ENCODE measurements around the gene H1-8.

Gene H1-8

DNA sequence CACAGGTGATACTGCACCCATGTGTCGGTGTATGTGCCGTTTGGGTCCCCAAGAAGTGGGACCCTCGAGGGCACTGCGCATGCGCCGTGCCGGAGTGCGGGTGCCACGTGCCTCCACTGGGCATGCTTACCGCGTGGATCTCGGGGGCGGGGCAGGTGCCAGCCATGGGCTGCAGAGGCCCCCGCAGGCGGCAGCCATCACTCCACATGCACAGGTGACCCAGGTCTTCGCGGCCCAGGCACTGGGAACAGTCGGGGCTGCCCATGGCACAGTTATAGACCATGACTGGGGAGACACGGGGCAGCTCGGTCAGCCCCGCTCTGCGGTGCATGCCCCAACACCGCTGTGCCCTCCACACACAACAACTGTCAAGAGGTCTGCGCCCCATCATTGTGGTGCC is 31.2 kb downstream of the H1-8 start:
- DNase-seq = no peak

DNA sequence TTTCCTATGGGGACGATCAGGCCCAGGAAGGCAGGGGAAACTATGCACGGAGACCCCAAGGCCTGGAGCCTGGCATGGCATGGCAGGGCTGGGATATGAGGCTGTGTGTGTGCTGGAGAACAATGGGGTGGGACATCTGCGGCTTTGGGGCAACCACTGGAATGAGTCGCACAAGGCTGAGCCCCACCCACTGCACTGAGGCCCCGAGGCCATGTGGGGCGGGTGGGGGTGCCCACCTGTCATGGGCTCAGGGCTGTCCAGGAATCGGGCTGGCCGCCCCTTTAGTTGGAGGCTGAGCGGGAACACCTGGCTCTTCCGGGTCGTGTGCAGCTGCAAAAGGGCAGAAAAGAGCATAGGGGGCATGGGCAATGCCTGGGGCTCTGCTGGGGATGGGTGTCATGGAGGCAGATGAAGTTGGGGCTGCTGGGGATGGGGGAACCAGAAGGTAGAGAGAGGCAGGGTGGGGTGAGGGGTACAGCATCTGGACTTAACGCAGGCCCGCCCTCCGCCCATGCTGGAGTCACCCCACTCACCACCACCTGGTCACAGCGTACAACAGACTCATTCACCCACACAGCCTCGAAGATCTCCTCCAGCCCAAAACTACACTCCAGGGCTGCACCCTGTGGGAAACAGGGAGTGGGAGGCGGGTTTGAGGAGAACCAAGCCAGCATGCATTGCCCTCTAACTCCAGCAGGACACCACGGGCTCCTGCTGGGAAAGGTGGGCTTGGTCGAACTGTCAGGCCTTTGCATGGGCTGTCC is 32.4 kb downstream of the H1-8 start:
- no peak for DNase-seq

DNA sequence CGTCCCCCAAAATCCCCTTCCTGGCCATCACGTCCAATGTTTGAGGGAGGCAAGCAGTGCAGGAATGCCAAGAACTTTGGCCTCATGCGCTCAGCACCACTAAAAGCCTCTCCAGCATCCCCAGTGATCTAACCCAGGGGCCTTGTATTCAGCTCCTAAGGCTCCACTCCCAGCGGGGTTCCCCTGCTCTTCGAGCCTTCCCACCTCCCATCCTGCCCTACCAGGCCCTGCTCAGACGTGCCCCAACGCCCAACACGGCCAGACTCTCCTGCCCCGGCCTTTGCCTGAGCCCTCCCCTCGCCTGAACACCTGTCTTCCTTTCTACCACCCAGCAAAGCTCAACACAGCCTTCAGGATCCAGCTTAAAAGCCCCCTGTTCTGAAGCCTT is 33.0 kb downstream of the H1-8 start:
- no peak for DNase-seq

DNA sequence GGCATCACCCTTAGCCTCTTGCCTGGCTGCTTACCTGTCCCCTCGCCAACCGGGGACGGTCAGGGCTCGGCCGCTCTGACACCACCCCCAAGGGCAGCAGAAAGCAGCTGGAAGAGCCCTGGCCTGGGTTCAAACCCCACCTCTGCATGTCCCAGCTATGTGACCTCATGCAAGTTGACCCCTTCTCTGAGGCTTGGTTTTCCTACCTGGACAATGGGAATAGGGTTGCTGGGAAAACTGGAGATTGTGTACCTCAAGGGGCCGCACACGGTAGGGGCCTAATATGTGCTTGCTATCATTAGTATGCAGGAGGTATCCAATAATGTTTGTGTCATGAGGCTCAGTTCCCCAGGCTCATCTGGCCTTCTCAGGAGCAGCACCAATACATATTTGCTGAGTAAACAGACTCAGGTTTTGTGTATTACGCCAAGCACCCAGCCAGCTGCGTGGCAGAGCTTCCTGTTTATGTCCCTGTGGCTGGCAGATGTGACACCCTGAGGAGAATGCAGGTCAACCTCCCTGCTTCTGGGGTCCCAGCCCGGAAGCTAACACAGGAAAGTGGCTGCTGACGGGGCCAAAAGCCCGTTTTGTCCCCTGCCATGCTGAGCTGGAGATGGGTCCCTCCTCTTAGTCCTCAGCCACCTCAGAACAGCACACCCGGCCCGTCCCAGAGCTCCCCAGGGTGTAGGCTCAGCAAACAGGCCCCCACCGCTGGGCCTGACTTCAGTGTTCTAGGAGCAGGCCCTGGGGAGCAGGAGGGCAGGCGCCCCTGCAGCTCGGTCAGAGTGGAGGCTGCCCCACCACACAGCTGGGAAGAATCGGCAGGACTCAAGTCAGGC is 33.8 kb downstream of the H1-8 start:
- DNase-seq = no peak

DNA sequence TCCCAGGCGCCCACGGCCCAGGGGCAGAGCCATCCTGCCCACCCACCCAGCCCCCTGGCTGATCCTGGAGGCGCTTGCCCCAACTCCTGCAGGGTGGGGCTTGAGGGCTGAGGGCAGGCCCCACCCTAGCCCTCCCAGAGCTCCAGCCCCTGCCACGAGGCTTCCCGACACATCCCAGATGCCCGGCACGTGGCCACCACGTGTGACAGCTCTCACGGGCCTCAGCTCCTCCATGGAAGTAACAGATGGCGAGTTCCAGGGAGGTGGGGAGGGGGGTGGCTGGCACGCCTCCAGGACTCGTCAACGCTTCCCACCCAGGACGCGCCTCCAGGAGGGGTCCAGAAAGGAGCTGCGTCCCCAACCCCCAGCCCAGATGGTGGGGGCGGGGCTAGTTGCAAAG is 34.4 kb downstream of the H1-8 start:
- peak; percentile 33 for DNase-seq

DNA sequence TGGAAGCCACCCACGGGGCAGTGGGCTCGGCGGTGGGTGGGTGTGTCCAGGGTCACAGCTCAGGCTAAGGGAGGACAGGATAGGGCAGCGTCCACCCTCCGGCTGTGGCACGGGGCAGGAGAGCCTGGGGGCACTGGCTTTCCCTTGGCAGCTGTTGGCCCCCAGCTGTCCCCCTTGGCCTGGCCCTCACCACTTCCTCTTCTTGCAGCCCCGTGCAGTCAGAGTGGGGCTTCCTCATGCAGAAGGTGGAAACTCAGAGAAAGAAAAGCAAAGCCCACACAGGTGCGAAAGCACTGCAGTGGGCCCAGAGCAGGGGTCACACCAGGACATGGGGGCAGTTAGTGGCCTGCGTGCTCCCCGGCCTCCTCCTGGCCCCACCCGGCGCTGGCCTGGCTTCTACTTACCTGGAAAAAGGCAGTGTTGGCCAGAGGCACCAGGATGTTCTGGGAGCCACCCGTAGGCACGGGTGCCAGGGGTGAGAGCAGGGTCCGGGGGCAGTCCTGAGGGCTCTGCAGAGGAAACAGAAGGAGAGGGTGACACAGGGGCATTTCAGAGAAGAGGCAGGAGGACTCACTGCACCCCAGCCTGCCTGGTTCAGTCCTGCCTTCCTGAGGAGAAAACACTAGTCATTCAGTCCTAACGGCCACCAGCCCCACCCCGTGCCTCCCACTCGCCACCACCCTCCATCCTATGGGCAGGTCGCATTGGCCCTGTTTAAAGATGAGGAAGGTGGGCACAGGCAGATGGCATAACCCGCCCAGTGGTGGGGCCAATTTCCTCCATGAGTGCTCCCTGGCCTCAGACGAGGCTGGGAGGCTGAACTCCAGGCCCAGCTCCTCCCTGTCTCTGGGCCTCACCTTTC is 35.2 kb downstream of the H1-8 start:
- no peak for DNase-seq

DNA sequence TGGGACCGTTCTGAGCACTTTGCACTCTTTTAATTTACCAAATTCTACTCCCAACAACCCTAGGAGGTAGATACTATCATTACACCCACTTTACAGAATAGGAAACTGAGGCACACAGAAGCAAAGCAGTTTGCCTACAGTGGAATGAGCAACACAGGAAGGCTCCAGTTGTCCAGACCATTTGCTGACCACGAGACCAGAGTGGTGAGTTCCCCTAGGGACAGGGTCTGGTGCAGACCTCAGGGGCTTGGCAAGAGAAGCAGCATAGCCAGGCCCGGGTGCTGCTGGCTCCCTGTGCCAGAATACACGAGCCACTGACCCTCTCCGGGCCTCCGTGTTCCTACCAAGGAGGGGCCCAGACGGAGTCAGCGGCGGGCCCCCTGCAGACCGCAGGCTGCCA is 37.0 kb downstream of the H1-8 start:
- no peak for DNase-seq

DNA sequence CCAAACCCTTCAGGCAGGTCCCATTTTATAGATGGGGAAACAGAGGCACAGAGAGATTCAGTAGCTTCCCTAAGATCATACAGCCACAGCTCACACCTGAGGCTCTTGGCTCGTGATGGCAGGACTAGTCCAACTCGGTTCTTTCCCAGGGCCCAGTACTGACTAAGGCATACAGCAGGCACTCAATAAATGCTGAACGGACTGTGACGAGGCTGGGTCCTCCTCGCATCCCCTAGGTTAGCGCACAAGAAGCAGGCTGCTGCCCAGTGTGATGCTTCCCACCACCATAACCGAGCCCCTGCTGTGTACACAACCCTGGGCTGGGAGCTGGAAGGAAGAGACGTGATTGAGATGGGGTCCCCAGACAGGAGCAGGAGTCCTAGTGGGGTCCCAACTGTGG is 38.6 kb downstream of the H1-8 start:
- DNase-seq = no peak

DNA sequence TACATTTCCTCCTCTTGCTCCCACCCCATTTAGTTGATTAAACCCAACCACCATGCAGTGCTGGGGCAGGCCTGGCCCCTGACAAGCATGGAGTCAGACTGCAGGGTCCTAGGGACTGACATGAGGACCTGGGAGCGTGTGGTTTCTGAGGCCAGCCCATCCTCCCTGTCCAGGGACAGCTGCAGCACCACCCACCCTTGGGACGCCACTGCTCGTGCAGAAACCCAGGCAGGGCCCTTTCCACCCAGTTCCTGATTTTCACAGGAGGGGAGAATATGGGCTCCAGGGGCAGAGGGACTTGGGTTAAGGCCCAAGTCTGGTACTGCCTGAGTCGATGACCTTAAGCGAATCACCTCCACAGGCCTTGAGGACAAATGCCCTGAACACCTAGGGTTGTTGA is 39.8 kb downstream of the H1-8 start:
- no peak for DNase-seq

DNA sequence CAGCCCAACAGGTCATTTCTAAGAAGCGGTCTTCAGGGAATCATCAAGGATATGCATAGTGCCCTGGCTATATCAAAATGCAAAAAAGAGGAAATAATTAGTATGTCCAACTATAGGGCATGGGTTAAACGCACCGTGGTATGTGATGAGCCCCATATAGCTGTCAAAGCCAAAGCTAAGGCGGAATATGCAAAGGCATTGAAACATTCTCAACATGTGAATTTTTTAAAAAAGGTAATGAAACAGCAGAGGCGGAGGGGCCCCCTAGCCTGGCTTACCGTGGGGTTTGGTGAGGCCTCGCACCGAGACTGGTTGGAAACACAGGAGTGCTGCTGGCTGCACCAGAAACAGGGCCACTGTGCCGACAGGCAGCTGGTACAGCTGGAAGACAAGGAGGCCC is 40.3 kb downstream of the H1-8 start:
- no peak for DNase-seq

DNA sequence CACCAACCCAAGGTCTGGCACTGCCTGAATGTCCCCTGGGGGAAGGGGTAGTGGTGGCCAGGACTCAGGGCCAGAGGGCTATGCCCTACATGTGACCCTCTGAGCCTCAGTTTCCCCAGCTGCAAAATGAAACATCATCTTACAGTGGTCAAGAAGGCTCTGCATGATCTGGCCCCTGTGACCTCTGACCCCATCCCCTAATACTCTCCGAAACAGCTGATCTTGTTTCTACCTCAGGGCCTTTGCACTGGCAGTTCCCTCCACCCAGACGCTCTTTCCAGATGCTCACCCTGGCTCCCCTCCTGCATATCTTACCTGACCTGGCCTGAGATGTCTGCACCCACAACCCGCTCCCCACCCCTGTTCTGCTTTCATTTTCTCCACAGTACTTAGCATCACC is 41.7 kb downstream of the H1-8 start:
- DNase-seq = no peak

DNA sequence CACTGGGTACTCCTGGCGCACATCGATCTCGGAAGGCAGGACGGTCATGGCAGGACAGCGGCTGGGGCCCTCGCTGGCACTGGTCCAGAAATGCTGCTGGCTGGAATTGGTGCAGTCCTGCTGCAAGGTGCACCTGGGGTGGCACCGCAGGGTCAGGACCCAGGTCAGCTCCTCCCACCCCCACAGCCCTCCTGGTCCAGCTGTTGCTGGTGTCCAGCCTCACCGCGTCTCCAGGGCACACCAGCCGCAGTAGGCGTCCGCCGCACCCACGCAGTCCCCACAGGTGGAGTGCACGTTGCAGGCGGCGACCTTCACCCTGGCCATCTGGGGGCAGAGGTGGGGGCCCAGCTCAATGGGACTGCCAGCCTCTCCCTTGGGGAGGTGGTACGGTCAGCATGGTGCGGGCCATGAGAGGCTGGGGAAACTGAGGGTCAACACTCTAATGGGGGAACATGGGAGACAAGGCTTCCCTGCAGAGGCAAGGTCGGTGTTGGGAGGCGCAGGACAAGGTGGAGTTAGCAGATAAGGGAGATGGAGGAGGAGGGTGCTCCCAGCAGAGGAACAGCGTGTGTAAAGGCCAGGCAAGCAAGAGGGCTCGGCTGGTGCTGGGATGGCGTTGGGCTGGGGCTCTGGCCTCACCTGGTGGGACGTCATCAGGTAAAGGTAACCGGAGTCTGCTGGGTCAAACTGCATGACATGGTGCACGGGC is 43.1 kb downstream of the H1-8 start:
- no peak for DNase-seq

DNA sequence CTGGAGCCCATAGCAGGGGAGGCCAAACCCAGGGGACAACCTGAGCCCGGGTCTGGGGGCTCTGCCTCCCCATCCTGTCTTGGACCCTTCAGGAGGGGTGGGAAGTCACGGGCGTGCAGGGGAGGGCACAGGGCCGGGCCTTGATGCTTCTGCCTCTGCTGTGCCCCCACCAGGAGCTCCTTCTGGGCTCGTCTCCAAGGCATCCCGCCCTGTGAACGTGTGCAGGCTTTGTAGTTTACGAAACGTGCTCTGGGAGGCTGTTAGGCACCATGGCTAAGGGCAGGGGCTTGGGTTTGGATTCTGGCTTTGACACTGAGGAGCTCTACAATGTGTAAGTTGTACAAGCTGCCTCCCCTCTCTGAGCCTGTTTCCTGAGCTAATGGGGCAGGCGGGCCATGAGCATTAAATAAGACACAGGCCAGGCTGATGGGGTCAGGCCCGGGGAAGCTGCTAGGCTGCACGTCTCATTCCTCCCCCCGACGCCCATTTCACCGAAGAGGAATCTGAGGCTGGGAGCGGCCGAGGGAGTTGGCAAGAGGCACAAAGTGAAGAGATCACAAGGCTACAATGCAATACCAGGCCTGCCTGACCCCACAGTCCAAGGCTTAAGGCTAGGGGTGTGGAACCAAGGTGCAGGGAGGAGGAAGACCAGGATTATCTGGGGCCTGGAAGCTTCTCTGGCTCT is 43.9 kb downstream of the H1-8 start:
- DNase-seq = no peak

DNA sequence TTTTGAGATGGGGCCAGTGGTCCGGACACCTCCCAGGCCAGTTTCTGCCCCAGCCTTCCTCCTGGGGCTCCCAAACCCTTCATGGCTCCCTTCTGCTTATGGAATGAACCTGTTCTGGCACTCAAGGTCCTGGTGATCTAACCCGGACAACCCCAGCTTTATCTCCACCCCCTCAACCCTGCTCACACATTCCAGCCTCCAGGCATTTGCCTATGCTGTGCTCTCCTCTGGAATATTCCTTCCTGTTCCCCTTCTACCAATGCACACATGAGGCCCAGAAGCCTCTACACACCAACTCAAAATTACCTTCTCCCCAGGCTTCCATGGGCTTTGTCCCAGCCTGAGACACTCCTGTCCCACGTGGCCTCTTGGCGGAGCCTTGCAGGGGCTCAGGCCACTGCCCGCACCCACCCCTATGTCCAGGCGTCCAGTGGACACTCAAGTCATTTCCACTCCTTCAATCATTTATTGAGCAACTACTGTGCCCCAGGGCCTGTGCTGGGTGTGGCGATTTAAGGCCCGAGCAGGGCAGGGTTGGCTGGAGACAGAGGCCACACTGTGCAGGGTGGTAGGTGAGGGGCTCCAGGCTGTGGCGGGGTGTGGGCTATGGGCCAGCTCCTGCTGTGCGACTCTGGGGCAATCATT is 44.7 kb downstream of the H1-8 start:
- DNase-seq = no peak

DNA sequence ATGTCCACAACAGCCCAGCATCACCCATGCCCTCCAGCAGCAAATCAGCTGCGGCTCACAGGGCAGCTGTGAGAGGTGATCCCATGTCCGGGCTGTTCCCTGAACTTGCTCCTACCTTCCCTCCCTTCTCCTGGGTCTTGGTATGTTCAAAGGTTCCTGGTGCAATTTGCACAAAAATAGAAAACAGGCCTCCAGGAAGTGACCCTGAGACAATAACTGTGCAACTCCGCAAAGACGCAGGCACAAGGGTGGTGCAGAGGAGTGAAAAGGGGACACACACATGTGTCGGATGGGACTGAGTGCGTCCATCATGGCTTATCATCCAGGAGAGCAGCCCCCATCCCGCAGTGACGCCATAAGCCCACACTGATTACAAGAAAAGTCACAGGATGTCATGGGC is 47.2 kb downstream of the H1-8 start:
- DNase-seq = no peak

DNA sequence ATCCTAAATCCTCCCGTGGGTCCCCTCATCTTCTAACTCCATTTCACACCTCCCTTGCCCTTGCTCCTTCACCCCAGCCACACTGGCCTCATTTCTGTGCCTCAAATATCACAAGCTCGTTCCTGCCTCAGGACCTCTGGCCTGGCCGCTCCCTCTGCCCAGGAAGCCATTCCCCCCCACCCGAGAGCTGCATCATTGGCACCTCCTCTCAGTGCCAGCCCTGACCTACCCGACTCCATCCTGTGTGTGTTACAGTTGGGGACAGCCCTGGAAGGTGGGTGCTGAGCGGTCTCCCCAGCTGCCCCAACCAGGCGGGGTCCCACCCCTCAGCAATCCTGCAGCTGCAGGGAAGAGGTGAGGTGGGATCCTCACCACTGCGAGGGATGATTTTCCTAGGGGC is 49.0 kb downstream of the H1-8 start:
- DNase-seq = no peak

DNA sequence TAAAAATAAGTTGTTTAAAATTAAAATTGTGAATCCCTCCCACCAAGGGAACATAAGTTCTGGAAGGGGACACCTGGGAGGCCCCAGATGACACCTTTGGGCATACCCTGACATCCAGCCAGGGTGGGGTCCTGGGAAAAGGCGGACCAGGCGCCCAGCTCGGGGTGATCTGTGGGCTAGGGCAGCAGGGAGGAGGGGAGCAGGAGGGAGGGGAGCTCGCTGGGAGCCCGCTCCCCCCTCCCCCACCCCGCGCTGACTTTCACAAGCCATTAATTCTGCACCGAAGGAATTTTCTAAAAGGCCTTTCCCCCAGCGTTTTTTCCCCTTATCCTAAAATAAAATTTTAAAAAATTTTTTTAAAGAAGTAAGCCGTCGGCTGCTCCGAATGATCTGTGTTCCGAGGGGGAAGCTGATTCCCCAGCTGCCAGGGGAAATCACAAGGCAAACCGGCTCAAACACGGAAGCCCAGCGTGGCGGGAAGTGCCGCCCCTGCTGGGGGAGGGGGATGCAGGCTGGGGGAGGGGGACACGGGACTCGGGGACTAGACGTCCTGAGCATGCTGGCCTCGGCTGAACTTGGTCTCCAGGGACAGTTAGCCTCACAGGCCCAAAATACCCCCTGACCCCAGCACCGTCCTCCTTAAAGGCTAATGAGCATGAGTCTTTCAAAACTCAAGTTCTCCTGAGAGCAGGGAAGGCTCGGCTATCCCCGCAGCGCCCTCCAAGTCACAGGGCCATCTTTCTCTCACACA is 49.6 kb downstream of the H1-8 start:
- peak; percentile 48 for DNase-seq

DNA sequence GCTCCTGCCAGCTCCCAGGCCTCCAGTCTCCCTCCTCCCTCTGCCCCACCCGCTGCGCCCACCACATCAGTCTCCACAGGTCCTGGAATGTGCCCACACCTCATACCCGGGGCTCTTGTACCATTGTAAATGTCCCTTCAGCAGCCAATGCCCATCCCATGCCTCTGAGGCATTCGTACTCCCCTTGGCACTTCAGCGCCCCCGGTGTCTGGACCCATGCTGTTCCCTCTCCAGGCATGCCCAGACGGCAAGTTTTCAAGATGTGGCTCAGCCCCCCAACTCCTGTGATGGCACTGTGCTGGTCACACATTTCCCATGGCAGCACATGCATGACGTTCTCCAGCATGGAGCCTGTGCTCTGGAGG is 50.2 kb downstream of the H1-8 start:
- DNase-seq = no peak

DNA sequence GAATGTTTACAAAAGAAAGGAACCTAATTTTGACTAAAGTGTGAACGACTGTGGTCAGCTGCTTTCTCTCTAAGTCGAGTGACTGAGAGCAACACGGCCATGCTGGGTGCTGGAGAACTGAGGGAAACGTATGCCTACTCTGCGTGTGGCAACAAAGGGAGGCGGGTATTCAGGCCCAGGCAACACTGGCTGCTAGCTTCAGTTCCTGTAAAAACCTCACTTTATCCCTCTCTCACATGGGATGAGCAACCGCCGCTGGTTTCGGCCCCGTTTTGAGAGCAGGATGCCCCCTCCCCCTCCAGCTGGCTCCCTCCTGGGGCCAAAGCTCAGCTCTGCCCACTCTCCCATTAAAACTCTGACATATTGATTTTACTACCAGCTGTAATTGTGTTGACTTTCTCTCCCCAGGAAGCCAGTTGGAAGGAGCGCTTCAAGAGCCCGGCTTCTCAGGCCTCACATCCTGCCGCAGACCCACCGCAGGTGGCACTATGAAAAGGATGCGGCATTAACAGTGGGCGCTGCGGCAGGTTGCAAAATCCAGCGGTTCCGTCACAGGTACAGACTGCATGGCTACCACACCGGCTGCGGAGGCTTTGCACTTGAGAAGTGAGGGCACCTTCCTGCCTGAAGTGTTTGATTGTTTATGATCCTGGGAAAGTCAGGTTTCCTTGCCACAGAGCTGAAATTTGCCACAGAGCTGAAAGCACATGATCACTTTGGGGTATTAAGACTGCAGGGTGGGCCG is 50.8 kb downstream of the H1-8 start:
- no peak for DNase-seq

DNA sequence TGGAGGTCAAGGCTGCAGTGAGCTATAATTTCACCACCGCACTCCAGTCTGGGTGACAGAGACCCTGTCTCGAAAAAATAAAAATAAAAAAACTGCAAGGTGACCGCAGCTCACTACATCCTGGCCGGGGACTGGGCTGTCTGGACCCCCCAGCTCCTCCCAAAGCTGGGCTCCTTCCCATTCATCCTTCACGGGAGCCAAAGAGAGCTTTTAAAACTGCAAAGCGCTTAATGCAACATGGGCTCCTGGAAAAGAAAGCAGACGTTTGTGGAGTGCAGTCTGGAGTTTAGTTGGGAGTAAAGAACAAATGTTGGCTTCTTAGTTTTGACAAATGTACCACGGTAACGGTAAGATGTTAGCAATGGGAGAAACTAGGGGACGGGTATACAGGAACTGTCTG is 51.4 kb downstream of the H1-8 start:
- no peak for DNase-seq

All from fibroblast of skin of abdomen (primary cell).